ENCODE data around the gene OSTC. TPM values are rescaled to one million over a fixed set of nuclear protein-coding genes. Genes with fewer than 3 reads are reported as not detected.
"Not testable (repeated sequence)": the region's sequence is repeated elsewhere in the genome, so short reads cannot be mapped to it uniquely, and the experiment has no call there.

OSTC gene
- polyA plus RNA-seq, 6 donors from 2014 or later, result 94.4 to 171 (median 109) TPM

GRCh38 chr4:108709234-108709633 is 58.8 kb downstream of the OSTC start:
- Mint-ChIP-seq H3K36me3 (no peaks in the 10 kb centered on the region), H3K27ac (no peak overlapping the region), H3K4me3 (no peak overlapping the region), H3K27me3 (peaks cover 0 to 30% (median 6%) of the 10 kb centered on the region in 3 donors), H3K4me1 (no peaks in the 10 kb centered on the region), H3K9me3 (peaks cover 0 to 2% (median 0%) of the 10 kb centered on the region in 7 donors)
- no peak for DNase-seq
- ATAC-seq (ENCODE audit: low read depth in 2 of 2), result no peak

DNA sequence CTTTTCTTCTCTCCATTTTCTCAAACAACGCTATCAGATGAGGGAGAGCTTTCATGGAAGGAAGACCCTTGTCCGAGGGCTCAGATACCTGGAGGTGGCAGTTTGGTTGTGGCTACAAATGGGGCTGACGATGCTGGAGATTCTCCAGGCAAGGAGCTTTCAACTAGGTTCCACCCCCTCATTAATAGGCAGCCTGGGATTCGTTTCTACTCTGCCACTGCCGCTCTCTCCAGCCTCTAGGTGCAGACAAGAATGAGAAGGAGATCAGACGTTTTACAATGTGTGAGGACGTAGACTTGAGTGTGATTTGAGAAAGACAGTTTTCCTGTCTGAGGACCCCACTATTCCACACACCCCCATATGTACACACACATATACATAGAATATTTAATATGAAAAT is 59.3 kb downstream of the OSTC start:
- peaks cover 0 to 32% (median 6%) of the 10 kb centered on the region in 3 donors for H3K27me3 Mint-ChIP-seq
- H3K27ac Mint-ChIP-seq, result no peak overlapping the region
- ATAC-seq (ENCODE audit: low read depth in 2 of 2), result no peak

GRCh38 chr4:108710578-108710977 is 60.2 kb downstream of the OSTC start:
- H3K27ac Mint-ChIP-seq, result not testable (repeated sequence)

More for the DNA sequence above, 59.3 kb downstream of the OSTC start:
- DNase-seq, result no peak
- H3K4me3 Mint-ChIP-seq, result no peak overlapping the region
- H3K36me3 Mint-ChIP-seq, result no peaks in the 10 kb centered on the region
- H3K4me1 Mint-ChIP-seq, result no peaks in the 10 kb centered on the region
- peaks cover 0 to 2% (median 0%) of the 10 kb centered on the region in 7 donors for H3K9me3 Mint-ChIP-seq

GRCh38 chr4:108714880-108715279 is 64.5 kb downstream of the OSTC start:
- Mint-ChIP-seq H3K27ac (no peak overlapping the region), H3K36me3 (no peaks in the 10 kb centered on the region), H3K27me3 (peaks cover 7 to 55% (median 7%) of the 10 kb centered on the region in 3 donors), H3K4me1 (no peaks in the 10 kb centered on the region), H3K9me3 (no peaks in the 10 kb centered on the region), H3K4me3 (no peak overlapping the region)
- ATAC-seq (ENCODE audit: low read depth in 2 of 2), result no peak
- DNase-seq, result no peak

More at GRCh38 chr4:108710578-108710977, 60.2 kb downstream of the OSTC start:
- H3K9me3 Mint-ChIP-seq; H3K36me3 Mint-ChIP-seq; ATAC-seq (ENCODE audit: low read depth in 2 of 2); H3K4me1 Mint-ChIP-seq; DNase-seq; H3K4me3 Mint-ChIP-seq: not testable (repeated sequence)
- H3K27me3 Mint-ChIP-seq, result peaks cover 0 to 41% (median 6%) of the 10 kb centered on the region in 3 donors

GRCh38 chr4:108716340-108716739 is 65.9 kb downstream of the OSTC start:
- Mint-ChIP-seq H3K27ac (no peak overlapping the region), H3K9me3 (no peaks in the 10 kb centered on the region), H3K4me1 (no peaks in the 10 kb centered on the region), H3K36me3 (no peaks in the 10 kb centered on the region), H3K4me3 (no peak overlapping the region), H3K27me3 (peaks cover 7 to 44% (median 7%) of the 10 kb centered on the region in 3 donors)
- DNase-seq (no peak), ATAC-seq (ENCODE audit: low read depth in 2 of 2) (no peak)

DNA sequence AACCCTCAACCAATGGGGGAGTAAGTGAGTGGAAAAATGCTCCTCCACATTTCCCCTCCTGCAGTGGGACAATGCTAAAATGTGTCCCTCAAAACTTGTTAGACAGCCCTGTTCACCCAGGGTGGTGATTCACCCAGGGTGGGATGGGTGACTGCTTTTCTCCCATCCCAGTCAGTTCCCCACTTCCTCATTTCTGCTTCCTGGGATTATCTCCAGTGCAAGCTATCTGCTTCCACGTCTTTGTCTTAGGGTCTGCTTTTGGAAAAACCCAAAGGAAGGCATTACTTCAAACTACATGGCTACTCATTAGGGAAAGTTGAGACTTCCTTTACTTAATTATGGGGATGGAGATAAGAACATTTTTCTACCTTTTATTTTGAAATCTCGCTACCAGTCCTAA is 67.0 kb downstream of the OSTC start:
- peaks cover 9 to 38% (median 10%) of the 10 kb centered on the region in 3 donors for H3K27me3 Mint-ChIP-seq

More for the DNA sequence above, 67.0 kb downstream of the OSTC start:
- H3K27ac Mint-ChIP-seq, result no peak overlapping the region
- H3K4me1 Mint-ChIP-seq, result no peaks in the 10 kb centered on the region
- ATAC-seq (ENCODE audit: low read depth in 2 of 2) (no peak), DNase-seq (no peak)
- no peaks in the 10 kb centered on the region for H3K36me3 Mint-ChIP-seq
- no peaks in the 10 kb centered on the region for H3K9me3 Mint-ChIP-seq
- H3K4me3 Mint-ChIP-seq, result no peak overlapping the region

Other genes with a start within 250 kb of the OSTC start
- gene RPL34, start 30.0 kb upstream of the OSTC start, polyA plus RNA-seq (ENCODE audit: low read depth in 6 of 6), result 1,000 to 10,000 TPM; 3,614 to 4,964 (median 4,202) TPM
- gene ETNPPL, start 112.5 kb downstream of the OSTC start, polyA plus RNA-seq (ENCODE audit: low read depth in 6 of 6), result not detected